ENCODE results near the gene DHRSX.

DNA sequence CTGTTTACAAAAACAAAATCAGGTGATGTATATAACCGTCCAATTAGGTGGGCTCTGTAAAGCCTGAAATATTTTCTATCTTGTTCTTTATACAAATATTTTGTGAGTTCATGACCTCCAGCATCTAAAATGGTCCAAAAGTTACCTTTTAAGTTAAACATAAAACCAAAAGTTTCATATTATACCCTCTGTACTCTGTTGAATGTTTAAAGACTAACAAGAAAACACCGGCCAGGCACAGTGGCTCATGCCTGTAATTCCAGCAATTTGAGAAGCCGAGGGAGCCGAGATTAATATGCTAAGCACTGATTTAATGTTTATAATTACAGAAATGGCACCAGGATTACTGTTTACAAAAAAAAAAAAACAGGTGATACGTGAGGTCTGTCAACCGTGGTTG, 328.4 kb downstream of the DHRSX start:
- TF ChIP-seq CTCF (IDR thresholded peaks at IDR 0.05) (no peak), POLR2A (IDR thresholded peaks at IDR 0.05) (no peak)

Measured in adrenal gland (tissue), 5 donors.